Stimulated activated CD4-positive, alpha-beta T cell treated with anti-CD3 and anti-CD28 coated beads, Interleukin-15, amount 100 ng/mL, for 1 hour (primary cell): ENCODE results near the gene ZBTB11.
"Not testable (repeated sequence)": the region's sequence is repeated elsewhere in the genome, so short reads cannot be mapped to it uniquely, and the experiment has no call there.

ENCODE experiments used
- DNase-seq, 2 donors: peaks; one replicate each; pipeline ENCODE4 v3.0.0-alpha.2; 2020; ENCODE audit warnings: low read depth in 1 of 2, low spot score in 1 of 2

ZBTB11 gene

GRCh38 chr3:101619734-101620133 is 57.2 kb downstream of the ZBTB11 start:
- DNase-seq: no peak

DNA sequence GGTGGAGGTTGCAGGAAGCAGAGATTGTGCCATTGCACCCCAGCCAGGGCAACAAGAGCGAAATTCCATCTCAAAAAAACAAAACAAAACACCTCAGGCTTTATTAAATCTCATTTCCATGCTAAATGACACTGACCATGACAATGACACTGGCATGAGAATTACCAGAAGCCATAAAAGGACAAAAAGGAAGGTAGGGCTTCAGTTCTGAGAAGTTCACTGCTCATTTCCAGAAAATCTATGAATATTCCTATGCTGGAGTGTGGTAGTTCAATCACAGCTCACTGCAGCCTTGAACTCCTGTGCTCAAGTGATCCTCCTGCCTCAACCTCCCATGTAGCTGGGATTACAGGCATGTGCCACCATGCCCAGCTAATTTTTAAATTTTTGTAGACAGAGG is 58.2 kb downstream of the ZBTB11 start:
- no peak for DNase-seq

DNA sequence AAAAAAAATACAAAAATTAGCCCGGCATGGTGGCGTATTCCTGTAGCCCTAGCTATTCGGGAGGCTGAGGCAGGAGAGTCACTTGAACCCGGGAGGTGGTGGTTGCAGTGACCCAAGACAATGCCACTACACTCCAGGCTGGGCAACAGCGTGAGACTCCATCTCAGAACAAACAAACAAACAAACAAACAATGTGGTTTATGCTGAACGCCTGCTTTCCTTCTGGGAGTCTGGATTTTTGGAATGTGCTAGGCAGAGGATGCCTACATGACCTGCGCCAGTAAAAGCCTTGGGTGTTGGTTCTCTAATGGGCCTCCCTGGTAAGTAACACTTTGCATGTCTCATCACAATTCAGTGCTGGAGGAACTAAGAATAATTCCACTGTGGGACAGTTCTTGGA is 59.5 kb downstream of the ZBTB11 start:
- no peak for DNase-seq

DNA sequence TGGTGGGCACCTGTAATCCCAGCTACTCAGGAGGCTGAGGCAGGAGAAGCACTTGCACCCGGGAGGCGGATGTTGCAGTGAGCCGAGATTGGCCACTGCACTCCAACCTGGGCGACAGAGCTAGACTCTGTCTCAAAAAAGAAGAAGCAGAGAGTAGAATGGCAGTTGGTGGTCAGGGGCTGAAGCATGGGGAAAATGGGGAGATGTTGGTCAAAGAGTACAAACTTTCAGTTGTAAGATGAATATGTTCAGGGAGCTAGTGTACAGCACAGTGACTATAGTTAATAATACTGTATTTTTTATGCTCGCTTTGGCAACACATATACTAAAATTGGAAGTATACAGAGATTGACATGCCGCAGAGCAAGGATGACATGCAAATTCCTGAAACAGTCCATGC is 61.4 kb downstream of the ZBTB11 start:
- DNase-seq: no peak

DNA sequence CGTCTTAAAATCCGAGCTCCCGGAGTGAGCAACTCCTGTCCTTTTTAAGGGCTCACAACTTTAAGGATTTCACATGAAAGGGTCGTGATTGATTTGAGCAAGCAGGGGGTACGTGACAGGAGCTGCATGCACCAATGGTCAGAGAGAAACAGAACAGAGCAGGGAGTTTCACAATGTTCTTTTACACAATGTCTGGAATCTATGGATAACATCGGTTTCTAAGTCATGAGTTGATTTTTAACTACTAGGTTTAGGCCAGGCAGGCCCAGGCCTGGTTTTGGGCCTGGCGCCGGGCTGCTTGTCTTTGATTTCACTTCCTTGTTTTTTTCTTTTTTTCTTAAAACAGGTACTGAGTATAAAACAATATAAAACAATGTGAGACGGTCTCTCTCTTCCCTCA is 63.9 kb downstream of the ZBTB11 start:
- DNase-seq: not testable (repeated sequence)

DNA sequence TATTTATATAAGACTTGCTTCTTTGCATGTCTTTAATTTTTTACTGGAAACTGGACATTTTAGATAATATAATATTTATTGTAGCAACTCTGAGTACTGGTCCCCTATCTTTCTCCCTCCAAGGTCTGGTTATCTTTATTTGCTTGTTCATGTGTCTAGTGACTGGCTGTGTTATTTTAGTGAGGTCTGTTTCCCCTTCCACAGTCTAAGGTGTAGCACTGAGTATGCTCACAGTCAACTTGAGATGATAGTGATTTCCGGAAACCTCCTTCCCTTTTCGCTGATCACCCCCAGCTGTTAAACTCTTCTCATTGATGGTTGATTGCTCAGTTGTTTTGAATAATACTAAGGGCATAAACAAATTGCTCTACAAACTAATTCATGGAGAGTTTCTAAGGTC is 65.9 kb downstream of the ZBTB11 start:
- DNase-seq: no peak

- DNase-seq: not testable (repeated sequence)
These were observed 71.5 kb downstream of the ZBTB11 start for GRCh38 chr3:101605398-101605797.

DNA sequence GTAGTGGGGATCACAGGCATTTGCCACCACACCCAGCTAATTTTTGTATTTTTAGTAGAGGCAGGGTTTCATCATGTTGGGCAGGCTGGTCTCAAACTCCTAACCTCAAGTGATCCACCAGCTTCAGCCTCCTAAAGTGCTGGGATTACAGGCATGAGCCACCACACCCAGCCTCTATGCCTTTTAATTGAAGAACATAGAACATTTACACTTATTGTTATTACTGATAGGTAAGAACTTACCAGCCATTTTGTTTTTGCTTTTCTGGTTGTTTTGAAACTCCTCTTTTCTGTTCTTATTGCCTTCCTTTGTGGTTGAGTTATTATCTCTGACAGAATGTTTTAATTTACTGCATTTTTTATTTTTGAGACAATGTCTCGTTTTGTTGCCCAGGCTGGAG is 73.7 kb downstream of the ZBTB11 start:
- no peak for DNase-seq

- no peak for DNase-seq
These were observed 74.2 kb downstream of the ZBTB11 start for GRCh38 chr3:101602731-101603130.
